Effector CD8-positive, alpha-beta T cell (primary cell): Measurements from ENCODE around the gene ANKRD53.

ENCODE experiments used
- DNase-seq: peaks from one replicate; lab custom pipeline; 2025; lab: John Stamatoyannopoulos, UW

ANKRD53 gene

DNA sequence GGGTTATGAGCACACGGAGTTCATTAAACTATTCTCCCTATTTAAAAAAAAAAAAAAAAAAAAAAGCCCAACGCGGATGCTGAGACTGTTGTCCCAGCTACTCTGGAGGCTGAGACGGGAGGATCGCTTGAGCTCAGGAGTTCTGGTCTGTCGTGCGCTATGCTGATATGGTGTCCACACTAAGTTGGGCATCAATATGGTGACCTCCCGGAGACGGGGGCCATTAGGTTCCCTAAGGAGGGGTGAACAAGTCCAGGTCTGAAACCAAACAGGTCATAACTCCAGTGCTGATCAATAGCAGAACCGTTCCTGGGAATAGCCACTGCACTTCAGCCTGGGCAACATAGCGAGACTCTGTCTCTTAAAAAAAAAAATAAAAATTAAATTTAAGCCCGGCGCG is 12.9 kb upstream of the ANKRD53 start:
- no peak for DNase-seq

DNA sequence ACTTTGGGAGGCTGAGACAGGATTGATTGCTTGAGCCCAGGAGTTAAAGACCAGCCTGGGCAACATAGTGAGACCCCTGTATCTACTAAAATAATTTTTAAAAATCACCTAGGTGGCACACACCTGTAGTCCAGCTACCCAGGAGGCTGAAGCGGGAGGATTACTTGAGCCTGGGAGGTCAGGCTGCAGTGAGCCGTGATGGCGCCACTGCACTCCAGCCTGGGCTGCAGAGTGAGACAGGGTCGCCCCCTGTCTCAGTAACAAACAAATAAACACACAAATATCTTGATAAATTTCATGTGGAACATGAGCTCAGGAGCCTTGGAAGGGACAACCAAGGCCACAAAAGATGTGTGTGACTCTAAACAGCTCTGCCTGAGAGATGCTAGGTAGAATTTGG is 11.7 kb upstream of the ANKRD53 start:
- DNase-seq, result no peak

DNA sequence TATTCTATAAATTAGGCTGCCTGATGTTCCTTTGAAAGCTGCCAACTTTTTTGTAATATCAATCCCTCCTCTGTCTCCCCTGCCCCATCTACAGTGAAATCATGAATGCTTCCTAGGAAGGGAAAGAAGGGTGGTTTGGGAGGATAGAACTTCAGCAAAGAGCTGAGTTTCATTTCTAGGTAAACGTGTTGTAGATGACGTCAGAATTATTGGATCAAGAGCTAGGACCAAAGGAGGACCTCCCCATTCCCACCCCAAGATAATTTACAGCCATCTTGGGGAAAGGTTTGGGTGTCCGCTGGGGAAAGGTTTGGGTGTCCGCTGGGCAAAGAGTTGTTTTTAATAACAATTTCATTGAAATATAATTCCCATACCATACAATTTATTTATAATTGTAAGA is 11.2 kb upstream of the ANKRD53 start:
- no peak for DNase-seq

DNA sequence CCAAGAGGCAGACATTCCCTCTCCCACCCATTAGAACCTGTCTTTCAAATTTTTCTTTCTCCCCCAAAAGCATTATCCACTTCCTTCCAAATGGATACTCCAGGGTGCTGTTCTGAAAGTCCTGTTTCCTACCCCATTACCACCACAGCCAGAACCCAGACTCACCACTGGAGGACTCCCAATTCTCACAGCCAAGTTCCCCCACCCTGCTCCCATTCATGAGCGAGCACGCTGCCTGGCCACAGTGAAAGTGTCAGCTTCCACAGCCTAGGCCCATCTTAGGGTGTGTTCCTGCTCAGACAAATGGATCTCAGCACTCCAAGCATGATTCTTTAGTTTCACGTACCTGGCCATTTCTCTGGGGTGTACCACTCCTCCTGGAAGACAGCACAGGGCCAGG is 3.8 kb upstream of the ANKRD53 start:
- DNase-seq, result no peak

DNA sequence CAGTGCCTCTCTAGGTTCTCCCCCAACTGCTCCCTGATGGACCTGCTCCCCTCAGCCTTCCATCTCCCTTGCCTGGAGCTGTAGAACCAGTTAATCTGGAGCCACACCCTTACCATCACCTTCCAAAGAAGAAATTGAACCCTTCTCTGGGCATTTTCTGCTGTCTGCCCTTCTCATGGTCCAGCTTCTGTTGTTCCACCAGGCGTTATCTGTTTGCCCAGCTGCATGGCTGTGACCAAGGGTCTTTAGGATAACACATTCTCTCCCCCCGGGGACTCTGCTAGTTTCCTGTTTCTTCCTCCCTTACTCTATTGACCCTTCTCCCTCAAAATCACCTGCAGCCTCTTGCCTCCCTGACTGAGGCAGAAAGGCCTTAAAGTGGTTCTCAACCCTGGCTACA is 3.2 kb upstream of the ANKRD53 start:
- no peak for DNase-seq

DNA sequence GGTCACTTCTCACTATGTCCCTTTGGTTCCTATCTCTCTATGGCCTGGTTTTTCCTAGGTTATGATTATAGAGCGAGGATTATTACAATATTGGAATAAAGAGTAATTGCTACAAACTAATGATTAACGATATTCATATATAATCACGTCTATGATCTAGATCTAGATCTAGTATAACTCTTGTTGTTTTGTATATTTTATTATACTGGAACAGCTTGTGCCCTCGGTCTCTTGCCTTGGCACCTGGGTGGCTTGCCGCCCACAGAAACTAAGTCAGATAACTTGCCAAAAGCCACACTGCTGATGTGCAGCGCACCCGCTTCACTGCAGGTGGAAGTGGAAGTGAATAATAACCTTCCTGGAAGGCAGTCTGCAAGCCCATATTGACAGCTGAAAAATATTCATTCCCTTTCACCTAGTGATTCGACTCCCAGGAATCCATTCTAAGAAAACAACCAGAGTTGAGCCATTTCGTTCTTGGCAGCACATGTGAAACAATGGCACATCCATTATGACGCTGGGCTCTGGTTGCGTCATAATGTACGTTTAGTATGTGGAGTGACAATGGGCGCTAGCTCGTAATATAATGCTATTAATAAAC is 725 bp upstream of the ANKRD53 start:
- DNase-seq, result no peak

DNA sequence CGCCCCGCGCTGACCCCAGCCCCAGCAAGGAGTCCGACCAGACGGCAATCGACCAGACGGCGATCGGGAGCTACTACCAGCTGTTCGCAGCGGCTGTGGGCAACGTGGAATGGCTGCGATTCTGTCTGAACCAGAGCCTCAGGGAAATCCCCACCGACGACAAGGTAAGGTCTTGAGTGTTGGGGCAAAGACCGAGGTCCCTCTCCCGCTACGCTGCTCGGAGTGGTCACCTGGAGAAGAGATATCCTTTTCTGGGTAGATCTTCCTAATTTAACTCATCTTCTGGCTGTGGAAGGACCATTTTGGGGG is 704 bp downstream of the ANKRD53 start:
- no peak for DNase-seq

DNA sequence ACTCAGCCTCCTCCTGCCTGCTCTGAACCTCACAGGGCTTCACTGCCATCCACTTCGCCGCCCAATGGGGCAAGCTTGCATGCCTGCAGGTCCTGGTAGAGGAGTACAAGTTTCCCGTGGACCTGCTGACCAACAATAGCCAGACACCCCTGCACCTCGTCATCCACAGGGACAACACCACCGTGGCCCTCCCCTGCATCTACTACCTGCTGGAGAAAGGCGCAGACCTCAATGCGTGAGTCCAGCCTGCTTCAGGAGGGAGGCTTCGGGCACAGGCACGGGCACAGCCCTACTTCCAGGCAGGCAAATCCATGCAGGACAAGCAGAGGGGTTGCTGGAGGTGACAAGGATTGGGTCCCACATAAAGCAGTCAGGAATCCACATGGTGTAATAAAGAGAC is 1.2 kb downstream of the ANKRD53 start:
- DNase-seq, result no peak

DNA sequence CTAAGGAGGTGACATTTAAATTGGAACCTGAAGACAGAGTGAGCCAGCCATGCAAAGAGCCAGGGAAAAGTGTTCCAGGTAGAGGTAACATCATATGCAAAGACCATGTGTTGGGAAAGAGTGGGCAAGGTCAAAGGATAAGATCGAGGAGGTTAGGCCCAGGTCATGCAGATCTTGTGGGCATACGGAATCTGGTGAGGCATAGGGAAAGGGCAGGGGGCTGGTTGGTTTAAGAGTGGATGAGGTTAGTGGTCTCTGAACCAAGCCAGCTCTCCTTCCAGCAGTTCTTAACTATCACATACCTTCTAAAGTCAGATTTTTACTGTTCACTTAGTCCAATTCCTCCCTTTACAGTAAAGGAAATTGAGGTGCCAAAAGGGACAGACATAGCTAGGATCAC is 3.0 kb downstream of the ANKRD53 start:
- no peak for DNase-seq

DNA sequence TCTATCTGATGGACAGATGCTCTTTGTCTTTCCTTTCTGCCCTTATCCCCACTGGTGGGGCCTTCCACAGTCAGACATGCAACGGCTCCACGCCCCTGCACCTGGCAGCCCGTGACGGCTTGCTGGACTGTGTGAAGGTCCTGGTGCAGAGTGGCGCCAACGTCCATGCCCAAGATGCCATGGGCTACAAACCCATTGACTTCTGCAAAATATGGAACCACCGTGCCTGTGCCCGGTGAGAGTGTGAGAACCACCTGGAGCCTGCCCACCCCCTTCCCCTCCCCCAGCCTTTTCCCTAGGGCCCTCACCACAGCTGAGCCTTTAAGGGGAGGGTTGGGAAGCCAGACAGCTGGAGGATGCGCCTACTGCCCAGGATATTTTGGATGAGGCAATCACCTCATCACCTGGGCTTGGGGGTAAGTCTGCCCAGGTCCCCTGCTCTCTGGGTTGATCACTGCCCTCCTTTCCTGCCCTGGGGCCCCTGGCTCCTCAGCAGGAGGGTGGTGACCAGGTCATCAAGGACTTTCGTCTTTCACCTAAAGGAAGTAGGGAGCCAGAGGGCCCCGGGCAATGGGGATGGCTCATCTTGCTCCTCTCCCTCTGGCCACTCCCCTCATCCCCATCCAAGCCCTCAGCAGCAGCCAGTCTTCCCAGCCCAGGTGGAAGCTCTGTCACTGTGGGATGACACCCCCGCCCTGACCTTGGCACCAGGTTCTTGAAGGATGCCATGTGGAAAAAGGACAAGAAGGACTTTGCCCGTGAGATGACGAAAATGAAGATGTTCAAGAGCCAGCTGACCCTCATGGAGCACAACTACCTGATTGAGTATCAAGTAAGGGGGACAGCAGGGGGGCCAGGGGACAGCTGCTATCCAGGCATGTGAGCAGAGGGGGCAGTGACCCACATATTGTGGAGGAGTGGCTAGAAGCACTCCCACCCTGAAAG is 3.7 kb downstream of the ANKRD53 start:
- DNase-seq, result no peak

DNA sequence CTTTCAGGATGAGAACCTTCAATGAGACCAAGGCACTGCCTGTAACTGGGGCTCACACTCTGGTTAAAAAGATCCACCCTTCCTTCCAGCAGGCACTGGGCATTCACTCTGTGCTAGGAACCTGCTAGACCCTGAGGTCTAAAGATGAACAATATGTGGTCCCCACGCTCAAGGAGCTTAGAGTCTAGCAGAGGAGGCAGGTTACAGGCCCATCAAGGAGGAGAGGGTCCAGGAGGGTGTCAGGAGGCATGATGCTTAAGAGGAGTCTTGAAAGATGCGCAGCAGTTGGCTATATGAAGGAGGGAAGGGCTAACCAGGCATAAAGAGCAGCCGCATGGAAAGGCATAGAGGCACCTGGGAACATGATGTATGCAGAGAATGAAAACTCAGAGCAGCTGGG is 4.5 kb downstream of the ANKRD53 start:
- no peak for DNase-seq

DNA sequence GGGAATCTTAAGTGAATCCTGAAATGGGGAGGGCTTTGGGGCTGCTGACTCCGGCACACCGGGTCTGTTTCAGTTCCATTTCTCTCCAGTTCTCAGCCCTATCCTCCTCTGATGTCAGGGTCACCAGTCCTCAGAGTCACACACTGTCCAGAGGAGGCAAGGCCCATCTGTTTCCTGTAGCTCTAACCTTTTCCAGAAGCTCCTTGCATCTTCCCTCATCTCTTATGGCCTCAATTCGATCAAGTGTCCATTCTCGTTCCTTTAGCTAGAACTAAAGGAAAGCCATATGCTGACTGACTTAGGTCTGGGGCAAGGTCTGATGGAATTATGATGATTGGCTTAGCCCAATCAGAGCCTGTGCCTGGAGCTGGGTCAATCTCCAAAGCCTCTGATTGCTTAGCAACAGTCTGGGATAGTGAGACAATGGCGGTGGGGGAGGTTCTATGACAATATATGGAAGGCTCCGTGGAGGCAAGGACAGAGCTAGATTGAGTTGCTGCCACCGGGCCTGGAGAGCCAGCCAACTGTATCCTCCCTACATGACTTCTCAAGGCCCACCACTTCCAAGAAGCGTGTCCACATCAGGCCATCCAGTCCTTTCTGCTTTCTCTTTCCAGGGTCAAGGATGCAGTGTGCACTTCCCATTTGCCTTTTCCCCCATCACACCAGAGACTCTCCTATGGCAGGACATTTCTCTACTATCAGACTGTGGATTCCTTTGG is 5.2 kb downstream of the ANKRD53 start:
- no peak for DNase-seq

DNA sequence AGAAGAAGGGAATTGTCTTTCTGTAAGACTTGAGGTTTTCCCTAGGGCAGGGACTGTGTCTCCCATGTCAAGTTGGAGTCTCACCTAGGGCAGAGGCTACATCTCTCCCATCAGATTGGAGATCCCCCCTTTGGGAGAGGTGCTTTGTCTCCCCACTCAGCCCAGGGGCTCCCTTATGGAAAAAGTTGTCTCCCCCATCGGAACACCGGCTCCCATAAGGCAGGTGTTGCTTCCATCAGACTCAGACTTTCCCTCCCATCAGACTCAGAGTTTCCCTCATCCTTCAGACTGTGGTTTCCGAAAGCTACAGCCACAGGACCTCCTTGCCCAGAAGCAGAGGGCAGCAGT is 5.8 kb downstream of the ANKRD53 start:
- DNase-seq, result no peak

DNA sequence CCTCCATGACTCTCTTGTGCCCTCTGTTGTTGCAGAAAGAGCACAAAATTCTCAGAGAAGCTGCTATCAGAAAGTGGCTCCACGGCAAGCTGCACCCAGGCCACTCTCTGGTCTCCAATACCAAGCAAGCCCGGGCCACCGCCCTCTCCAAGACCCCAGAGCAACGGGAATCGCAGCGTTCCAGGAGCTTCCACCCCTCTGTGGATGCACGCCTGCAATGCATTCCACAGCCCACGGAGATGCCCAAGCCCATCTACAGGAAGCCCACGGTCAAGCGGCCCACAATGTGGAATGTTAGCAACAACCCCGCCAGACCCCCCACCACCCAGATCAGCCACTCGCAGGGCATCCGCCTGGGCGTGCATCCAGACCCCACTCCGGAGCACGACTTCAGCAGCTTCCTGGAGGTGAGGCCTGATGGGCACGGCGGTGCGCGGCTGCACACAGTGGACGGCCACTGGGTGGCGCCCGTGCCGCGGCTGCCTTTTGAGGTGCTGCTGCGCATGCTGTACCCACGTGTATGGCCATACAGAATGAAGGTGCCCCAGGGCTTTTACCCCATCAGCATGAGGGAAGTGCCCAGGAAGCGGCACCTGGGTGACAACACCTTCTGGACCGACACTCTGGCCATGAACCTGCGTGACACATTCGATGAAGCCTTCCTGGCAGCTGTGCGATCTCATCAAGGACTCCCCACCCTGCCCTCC is 6.3 kb downstream of the ANKRD53 start:
- peak; percentile 64 for DNase-seq

DNA sequence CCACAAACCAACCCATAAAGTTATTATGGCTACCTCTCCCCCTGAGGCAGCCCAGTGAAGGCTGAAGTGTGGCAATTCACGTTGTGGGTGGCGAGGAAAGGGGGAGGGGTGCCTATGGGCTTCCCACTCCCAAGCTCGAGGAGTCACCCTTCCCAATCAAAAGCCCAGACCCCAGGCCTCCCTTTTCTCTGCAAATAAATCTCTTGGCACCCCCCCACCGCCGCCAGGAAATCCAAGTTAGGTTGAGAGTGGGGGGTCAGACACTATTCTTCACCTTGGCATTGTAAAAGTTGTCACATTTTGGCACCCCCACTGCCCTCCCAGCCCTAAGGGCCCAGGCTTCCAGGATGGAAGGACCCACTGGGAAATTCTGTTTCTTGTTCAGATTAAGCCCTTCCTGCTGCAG is 6.9 kb downstream of the ANKRD53 start:
- no peak for DNase-seq

DNA sequence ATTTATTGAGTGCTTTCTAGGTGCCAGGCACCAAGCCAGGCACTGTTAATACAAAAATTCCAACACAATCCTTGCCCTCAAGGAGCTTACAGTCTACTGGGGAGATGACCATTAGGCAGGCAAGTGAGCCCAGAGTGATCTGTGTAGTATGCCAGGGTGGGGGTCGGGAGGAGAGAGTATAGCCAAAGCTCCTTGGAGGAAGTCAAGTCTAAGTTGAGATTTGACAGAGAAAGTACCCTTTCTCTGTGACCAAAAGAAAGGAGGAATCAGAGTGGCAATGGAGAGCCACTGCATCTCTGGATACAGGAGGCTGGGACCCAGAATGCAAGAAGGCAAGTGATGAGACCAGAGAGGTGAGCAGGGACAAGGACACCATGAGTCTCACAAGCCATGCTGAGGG is 7.5 kb downstream of the ANKRD53 start:
- no peak for DNase-seq

DNA sequence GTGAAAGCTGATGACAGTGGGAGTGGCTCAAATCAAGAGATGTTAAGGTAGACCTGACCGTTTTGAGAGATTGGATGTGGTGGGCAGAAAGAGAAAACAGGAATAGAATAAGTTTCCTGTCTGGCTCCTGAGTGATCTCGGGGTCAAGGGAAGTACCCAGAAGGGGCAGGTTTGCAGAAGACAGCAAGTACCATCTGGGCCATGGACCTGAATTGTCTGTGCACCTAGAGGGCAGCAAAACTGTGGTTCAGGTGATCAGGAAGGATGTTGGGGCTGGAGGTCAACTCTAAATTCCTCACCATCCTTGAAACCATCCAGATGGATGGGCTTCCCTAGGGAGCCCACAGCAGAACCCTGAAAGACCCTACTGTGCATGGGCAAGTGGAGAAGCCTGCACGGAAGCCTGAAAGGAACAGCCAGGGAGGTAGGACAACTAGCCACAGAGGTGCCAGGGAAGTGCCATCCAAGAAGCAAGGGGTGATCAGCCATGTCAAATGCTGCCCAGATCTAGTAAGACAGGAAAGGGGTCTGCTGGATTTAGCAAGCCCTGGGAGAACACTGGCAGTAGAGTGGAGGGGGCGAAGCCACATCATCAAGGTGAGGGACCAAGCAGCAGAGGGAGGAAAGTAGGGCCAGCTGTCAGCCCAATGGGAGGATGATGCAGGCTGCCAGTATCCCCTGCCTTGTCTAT is 8.2 kb downstream of the ANKRD53 start:
- DNase-seq, result no peak

DNA sequence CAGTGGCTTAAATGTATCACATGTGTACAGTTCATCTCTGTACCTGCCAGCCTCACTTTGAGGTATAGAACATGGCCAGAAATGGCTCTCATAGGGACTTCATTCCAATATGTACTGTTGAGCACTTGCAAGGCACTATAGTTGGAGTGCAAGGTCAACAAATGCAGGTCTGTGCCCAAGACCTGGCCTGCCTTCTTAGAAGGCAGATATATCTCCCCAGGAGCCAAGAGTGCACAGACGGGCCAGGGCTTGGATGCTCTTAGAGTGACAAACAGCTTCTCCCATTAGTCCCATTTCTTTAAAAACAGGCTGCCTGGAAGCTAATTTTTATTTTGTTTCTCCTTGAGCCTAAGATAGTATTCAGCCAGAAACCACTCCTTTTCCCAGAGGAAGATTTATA is 9.0 kb downstream of the ANKRD53 start:
- no peak for DNase-seq

DNA sequence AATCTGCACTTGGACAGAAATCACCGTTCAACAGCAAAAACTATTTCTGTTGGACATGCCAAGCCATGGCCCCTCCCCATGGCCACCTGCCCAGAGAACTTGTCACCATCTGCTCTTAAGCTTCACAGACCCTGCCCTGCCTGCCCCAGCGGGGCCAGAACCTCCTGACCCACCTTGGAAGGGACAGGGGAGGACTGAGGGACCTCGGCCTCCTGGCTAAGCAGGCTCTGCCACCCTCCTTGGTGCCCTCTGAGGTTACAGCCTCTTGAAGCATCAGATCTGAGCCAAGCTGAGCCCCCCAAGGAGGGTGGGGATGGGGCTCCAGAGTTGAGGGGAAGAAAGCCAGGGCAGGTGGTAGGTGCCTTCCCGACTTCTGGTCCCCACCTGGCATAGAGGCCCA is 9.7 kb downstream of the ANKRD53 start:
- no peak for DNase-seq

DNA sequence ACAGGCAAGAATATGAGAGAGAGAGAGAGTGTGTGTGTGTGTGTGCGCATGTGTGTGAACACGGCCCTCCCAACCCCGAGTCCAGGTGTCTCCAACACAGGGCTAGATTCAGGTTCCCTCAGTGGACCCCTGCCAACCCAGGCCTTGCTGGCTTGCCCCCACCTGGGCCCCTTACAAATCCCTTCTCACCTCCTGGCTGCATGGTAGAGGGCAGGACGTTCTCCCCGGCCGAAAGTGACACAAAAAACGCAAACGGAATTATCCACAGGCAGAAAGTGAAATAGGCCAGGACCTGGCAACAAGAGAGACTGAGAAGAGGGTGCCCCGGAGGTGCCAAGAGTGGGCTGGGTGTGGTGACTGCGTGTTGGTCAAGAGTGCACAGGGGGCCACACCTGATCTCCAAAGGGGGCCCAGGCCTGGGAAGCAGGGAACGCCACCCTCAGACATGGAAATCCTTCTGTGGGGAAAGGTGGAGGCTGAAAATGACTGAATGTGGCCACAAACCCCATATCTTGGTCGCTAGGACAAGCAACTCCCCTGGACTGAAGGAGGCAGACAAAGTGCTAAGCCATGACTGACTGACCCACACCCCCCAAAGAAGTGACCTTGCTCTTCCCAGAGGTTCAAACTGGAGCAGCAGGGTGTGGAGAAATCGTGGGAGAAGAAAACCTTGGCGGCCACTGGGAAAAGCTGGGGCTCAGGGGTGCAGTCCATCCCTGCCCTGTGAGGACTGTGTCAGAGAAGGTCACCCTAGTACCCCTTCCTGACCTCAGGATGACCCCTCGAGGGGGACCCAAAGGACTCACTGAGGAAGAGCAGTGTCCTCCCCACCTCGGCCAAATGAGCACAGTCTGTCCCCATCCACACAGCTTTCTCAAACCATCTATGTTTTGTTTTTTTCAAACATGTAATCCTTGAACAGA is 10.6 kb downstream of the ANKRD53 start:
- no peak for DNase-seq

DNA sequence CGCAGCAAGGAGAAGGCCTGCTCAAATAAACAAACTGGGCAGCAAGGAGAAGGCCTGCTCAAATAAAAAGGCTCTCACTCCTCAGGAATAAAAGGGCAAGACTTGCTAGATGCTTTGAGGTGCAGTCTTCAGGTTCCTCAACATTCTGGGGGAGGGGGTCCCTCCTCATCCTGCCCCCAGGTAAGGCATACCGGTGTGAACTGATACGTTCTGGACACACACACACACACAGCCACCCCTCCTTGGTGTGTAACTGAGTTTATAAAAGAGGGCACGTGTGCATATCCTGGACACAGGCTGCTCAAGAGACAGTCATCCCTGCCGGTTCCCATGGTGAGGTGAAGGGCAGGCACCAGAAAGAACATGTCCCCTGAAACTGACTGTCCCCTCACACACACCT is 11.8 kb downstream of the ANKRD53 start:
- DNase-seq, result no peak
